OCI-LY3 (cell line): ENCODE results near the gene WHRN.

Source experiments
- H2AFZ ChIP-seq: fragments of 200-600, 300-600 bp; shearing (Covaris generic); 2 replicates; pipeline ENCODE4 v1.6.0; 2014; ENCODE audit warnings: antibody characterized with exemption, low read depth, low read length
- H3K27ac ChIP-seq: fragments of 200-600, 300-600 bp; sonication (generic); 2 replicates; pipeline ENCODE4 v1.5.1; 2014; ENCODE audit warnings: mild to moderate bottlenecking, low read length, moderate library complexity, mixed read lengths
- H3K27me3 ChIP-seq: fragments of 200-600, 300-600 bp; sonication (generic); 2 replicates; pipeline ENCODE4 v1.6.1; 2014; ENCODE audit warnings: low read depth, low read length, mixed read lengths
- H3K36me3 ChIP-seq: fragments of 200-600, 300-600 bp; sonication (generic); replicated peaks from 2 replicates; pipeline ENCODE3; 2014; ENCODE audit warnings: low read depth, low read length, mixed read lengths
- H3K4me1 ChIP-seq: fragments of 300-600, 200-600 bp; sonication (generic); 2 replicates; pipeline ENCODE4 v1.6.1; 2014; ENCODE audit warnings: low read length, mixed read lengths
- H3K4me2 ChIP-seq: fragments of 200-600, 300-600 bp; sonication (generic); 2 replicates; pipeline ENCODE4 v1.6.1; 2014; ENCODE audit warnings: low read length, mixed read lengths
- H3K4me3 ChIP-seq: fragments of 300-600, 200-600 bp; sonication (generic); 2 replicates; pipeline ENCODE4 v1.5.1; 2014; ENCODE audit warnings: antibody characterized with exemption, mild to moderate bottlenecking, low read length, moderate library complexity
- H3K79me2 ChIP-seq: fragments of 300-600, 200-600 bp; shearing (Covaris generic); 2 replicates; pipeline ENCODE4 v1.6.1; 2014; ENCODE audit warnings: mild to moderate bottlenecking, low read length, mixed read lengths
- H3K9ac ChIP-seq: fragments of 300-600, 200-600 bp; shearing (Covaris generic); 2 replicates; pipeline ENCODE4 v1.6.0; 2014; ENCODE audit warnings: mild to moderate bottlenecking, low read length, moderate library complexity
- H3K9me3 ChIP-seq: fragments of 200-600, 300-600 bp; shearing (Covaris generic); 2 replicates; pipeline ENCODE4 v1.6.1; 2014; ENCODE audit warnings: low read length, mixed read lengths; ENCODE audit not compliant: insufficient read depth
- H4K20me1 ChIP-seq: fragments of 200-600, 300-600 bp; sonication (generic); 2 replicates; pipeline ENCODE4 v1.6.1; 2016; ENCODE audit warnings: low read length, mixed read lengths; ENCODE audit not compliant: insufficient read depth
- CTCF ChIP-seq: fragments of 200-600, 300-600 bp; sonication (generic); IDR thresholded peaks from 2 replicates; pipeline ENCODE4 v1.5.1; 2014; ENCODE audit warnings: antibody characterized with exemption, low read length, low read depth
- EZH2phosphoT487 ChIP-seq: fragments of 200-600 bp; shearing (Covaris generic); IDR thresholded peaks from 2 replicates; pipeline ENCODE4 v1.6.1; 2018; ENCODE audit warnings: antibody characterized with exemption, mixed run types, low read depth

Gene WHRN

DNA sequence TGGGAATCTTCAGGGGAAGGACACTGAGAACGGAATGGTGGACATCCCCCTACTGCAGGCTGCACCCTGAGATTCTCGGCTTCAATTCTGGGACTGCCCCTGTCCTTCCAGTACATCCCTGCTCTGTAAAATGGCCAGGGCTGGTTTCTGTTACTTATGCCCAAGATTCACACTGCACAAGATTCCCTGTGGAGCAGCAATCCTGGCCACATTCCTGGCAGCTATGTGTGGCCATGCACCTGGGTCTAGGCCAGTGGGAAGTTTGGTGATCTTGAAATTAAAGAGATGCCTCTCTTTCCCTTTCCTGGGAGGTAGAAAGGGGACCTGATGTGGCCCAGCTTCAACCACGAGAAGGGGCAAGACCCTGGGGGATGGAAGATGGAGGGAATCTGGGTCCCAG lies 27.6 kb downstream of the WHRN start:
- Histone ChIP-seq H3K27me3 (no peaks in the 10 kb centered on the region), H3K4me3 (no peak overlapping the region), H3K27ac (no peak overlapping the region), H3K79me2 (peaks cover 15% of the 10 kb centered on the region; the same call in 1 of the 2 replicates), H3K4me1 (peaks cover 10% of the 10 kb centered on the region), H3K9ac (no peak overlapping the region), H4K20me1 (no peaks in the 10 kb centered on the region), H3K36me3 (peaks cover 20% of the 10 kb centered on the region), H3K4me2 (no peak overlapping the region), H2AFZ (no peak overlapping the region), H3K9me3 (no peaks in the 10 kb centered on the region)
- TF ChIP-seq EZH2phosphoT487 (no peak), CTCF (no peak)

DNA sequence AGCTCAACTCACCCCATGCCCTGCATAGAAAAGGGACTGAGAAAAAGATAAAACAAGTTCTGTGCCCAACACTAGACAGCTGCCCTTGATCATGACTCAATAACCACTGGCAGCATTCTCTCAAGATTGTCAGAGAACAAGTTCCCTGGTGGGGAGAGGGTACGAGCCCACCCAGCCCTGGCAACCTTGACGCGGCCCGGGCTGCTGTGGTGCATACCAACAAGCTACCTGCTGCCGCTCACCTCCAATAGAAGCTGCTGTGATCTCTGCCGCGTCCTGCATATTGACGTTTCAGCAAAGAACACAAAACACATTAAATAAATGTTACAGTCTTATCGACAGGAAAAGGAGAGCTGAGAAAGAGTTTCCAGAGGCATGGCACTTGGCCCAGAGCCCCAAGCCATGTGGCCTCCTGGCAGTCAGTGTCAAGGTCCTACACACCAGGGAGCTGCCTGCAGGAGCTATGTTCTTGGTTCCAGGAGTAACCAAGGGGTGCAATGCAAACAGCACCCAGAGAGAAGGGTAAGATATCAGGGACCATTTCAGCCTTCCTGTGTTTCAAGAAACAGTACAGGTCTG lies 28.3 kb downstream of the WHRN start:
- no peak overlapping the region for H3K4me3 ChIP-seq
- TF ChIP-seq EZH2phosphoT487 (no peak), CTCF (no peak)
- peaks cover 17% of the 10 kb centered on the region for H3K36me3 ChIP-seq
- H3K79me2 ChIP-seq: peaks cover 11% of the 10 kb centered on the region; the same call in 1 of the 2 replicates
- no peaks in the 10 kb centered on the region for H3K27me3 ChIP-seq
- no peak overlapping the region for H2AFZ ChIP-seq
- H3K9me3 ChIP-seq: no peaks in the 10 kb centered on the region
- no peaks in the 10 kb centered on the region for H4K20me1 ChIP-seq
- no peak overlapping the region for H3K27ac ChIP-seq
- peaks cover 10% of the 10 kb centered on the region for H3K4me1 ChIP-seq
- H3K4me2 ChIP-seq: no peak overlapping the region
- no peak overlapping the region for H3K9ac ChIP-seq

- H3K36me3 ChIP-seq: peaks cover 16% of the 10 kb centered on the region
Observed at GRCh38 chr9:114475412-114476135, 29.7 kb downstream of the WHRN start.

More at GRCh38 chr9:114475412-114476135, 29.7 kb downstream of the WHRN start:
- H3K27ac ChIP-seq: no peak overlapping the region
- H3K4me2 ChIP-seq: no peak overlapping the region
- no peak overlapping the region for H2AFZ ChIP-seq
- peaks cover 10% of the 10 kb centered on the region for H3K4me1 ChIP-seq
- no peaks in the 10 kb centered on the region for H3K27me3 ChIP-seq
- H3K9me3 ChIP-seq: no peaks in the 10 kb centered on the region
- H3K4me3 ChIP-seq: no peak overlapping the region
- peaks cover 5% of the 10 kb centered on the region; the same call in 1 of the 2 replicates for H3K79me2 ChIP-seq
- H3K9ac ChIP-seq: no peak overlapping the region
- H4K20me1 ChIP-seq: no peaks in the 10 kb centered on the region
- TF ChIP-seq EZH2phosphoT487: no peak
- TF ChIP-seq CTCF: no peak
